HepG2 (cell line): ENCODE data around the gene HEXA. TPM values are rescaled to one million over a fixed set of nuclear protein-coding genes. Genes with fewer than 3 reads are reported as not detected.
"Not testable (repeated sequence)": the region's sequence is repeated elsewhere in the genome, so short reads cannot be mapped to it uniquely, and the experiment has no call there.

Experiments
- ATAC-seq: fragments of 200-7000 bp; cut with Tn5 transposase; 3 replicates; pipeline ENCODE4 v1.9.1; 2020; ENCODE audit warnings: mild to moderate bottlenecking, moderate library complexity
- BruUV-seq: library from RNA; stranded (reverse); fragments of 400-500 nt; replicated peaks from 2 replicates; lab custom pipeline; 2021; lab: Mats Ljungman, UMichigan
- CTCF ChIA-PET: fragments of 300-600 bp; formaldehyde crosslinking; extraction: SDS; loops from one replicate; lab custom pipeline; 2021; ENCODE audit warnings: low total read pairs, inconsistent platforms, low intra/inter-chr PET ratio; lab: Yijun Ruan, JAX
- POLR2A ChIA-PET: fragments of 350-600 bp; sonication (Branson Sonifier 250); formaldehyde crosslinking; loops from one replicate; lab custom pipeline; 2020; ENCODE audit warnings: antibody characterized with exemption, inconsistent platforms; lab: Yijun Ruan, JAX
- DNase-seq: peaks from one replicate; pipeline ENCODE4 v3.0.0-alpha.2; 2015; ENCODE audit warnings: low spot score
- FAIRE-seq: peaks from 3 replicates; lab custom pipeline; 2011; peaks lifted over from hg19 to GRCh38; lab: Jason Lieb, UNC
- H2AFZ ChIP-seq: one replicate; pipeline ENCODE4 v1.6.1; 2011; ENCODE audit warnings: low read length, inconsistent platforms
- H3K27ac ChIP-seq: fragments of 300-600 bp; 3 replicates; pipeline ENCODE4 v1.8.0; 2011; ENCODE audit warnings: mixed run types, mild to moderate bottlenecking, mixed read lengths, low read length, inconsistent platforms; ENCODE audit not compliant: insufficient read depth; ENCODE audit errors: extremely low read length
- H3K27me3 ChIP-seq, 2 experiments: fragments of 200-600 bp in 1 of 2; 2 replicates in 1 of 2; 3 replicates in 1 of 2; pipeline versions ENCODE4 v1.6.0 to v1.8.0; 2011; ENCODE audit warnings: low read length in 2 of 2, mild to moderate bottlenecking in 2 of 2, moderate library complexity in 2 of 2, inconsistent platforms in 1 of 2; ENCODE audit not compliant: insufficient read depth in 2 of 2, control insufficient read depth in 1 of 2
- H3K36me3 ChIP-seq, 2 experiments: fragments of 200-600 bp in 1 of 2; replicated peaks in 1 of 2; 2 replicates in 1 of 2; 3 replicates in 1 of 2; pipeline versions ENCODE4 v1.5.1 to v1.8.0; 2011; ENCODE audit warnings: low read length in 2 of 2, inconsistent platforms in 1 of 2; ENCODE audit not compliant: insufficient read depth in 2 of 2, control insufficient read depth in 1 of 2
- H3K4me1 ChIP-seq: 2 replicates; pipeline ENCODE4 v1.5.1; 2012; ENCODE audit warnings: low read length, inconsistent platforms; ENCODE audit not compliant: insufficient read depth
- H3K4me2 ChIP-seq: 2 replicates; pipeline ENCODE4 v1.6.0; 2011; ENCODE audit warnings: low read depth, low read length, inconsistent platforms
- H3K4me3 ChIP-seq, 3 experiments: fragments of 200-600 bp in 1 of 3; sonication (generic), shearing (Covaris generic) in 1 of 3; replicated peaks in 1 of 3; 2 replicates each; pipeline ENCODE4 v1.5.1; 2011 to 2016; ENCODE audit warnings: low read length in 3 of 3, inconsistent platforms in 2 of 3, low read depth in 2 of 3, mild to moderate bottlenecking in 2 of 3, control low read depth in 1 of 3, mixed read lengths in 1 of 3; ENCODE audit not compliant: insufficient read depth in 1 of 3
- H3K79me2 ChIP-seq: one replicate; pipeline ENCODE4 v1.6.1; 2011; ENCODE audit warnings: low read length, inconsistent platforms; ENCODE audit not compliant: insufficient read depth
- H3K9ac ChIP-seq: 2 replicates; pipeline ENCODE4 v1.6.0; 2011; ENCODE audit warnings: mild to moderate bottlenecking, low read depth, low read length, inconsistent platforms; ENCODE audit not compliant: insufficient read depth
- H3K9me3 ChIP-seq: 2 replicates; pipeline ENCODE4 v1.5.1; 2012; ENCODE audit warnings: mild to moderate bottlenecking, low read length
- H4K20me1 ChIP-seq: 2 replicates; pipeline ENCODE4 v1.6.0; 2011; ENCODE audit warnings: inconsistent platforms, mild to moderate bottlenecking, low read length, moderate library complexity; ENCODE audit not compliant: insufficient read depth
- ARID3A ChIP-seq: IDR thresholded peaks from 2 replicates; pipeline ENCODE4 v1.6.1; 2012; ENCODE audit warnings: low read depth, low read length, improper control_type of control experiment
- ATF7-NPFF ChIP-seq: sonication (generic); formaldehyde crosslinking; IDR thresholded peaks from 2 replicates; pipeline ENCODE4 v1.8.1; 2023; ENCODE audit warnings: mild to moderate bottlenecking, low read depth, missing genetic modification reagents, moderate library complexity
- HNF4A ChIP-seq: sonication (generic); formaldehyde crosslinking; IDR thresholded peaks from 2 replicates; pipeline ENCODE4 v1.4.0; 2020; ENCODE audit warnings: missing genetic modification reagents
- ZNF503 ChIP-seq: sonication (generic); formaldehyde crosslinking; IDR thresholded peaks from 2 replicates; pipeline ENCODE4 v1.4.0; 2020; ENCODE audit warnings: missing genetic modification reagents
- WGBS: methylation state at CpG from one replicate; pipeline ENCODE4 v1.1.6; 2017; ENCODE audit warnings: low lambda C conversion rate; 5-methylcytosine and 5-hydroxymethylcytosine counted together
- in situ Hi-C: cut with HindIII; loops from 2 replicates; pipeline ENCODE4 v1.10.0; 2017; ENCODE audit warnings: low pct_unique_long_range_greater_than_20kb; ENCODE audit not compliant: extremely low pct_ligation_motif_present
- intact Hi-C: fragments of 100-400 bp; cut with micrococcal nuclease; formaldehyde crosslinking; loops from one replicate; pipeline ENCODE4 v1.10.0; 2022; ENCODE audit not compliant: unreplicated experiment
- polyA plus RNA-seq, 8 experiments: library from polyadenylated mRNA; depleted of rRNA in 3 of 8; stranded (reverse) in 7 of 8; unstranded in 1 of 8; fragments of >200 nt; fragmentation: Illumina TruSeq in 4 of 8; extraction: Trizol in 4 of 8; gene quantifications; 2 replicates each; pipeline versions ENCODE4 v1.2.1 to v1.2.3, GENCODE V29; 2011 to 2016; ENCODE audit warnings: low read depth in 4 of 8, missing spikeins in 1 of 8, mixed read lengths in 1 of 8; ENCODE audit not compliant: insufficient read depth in 1 of 8
- total RNA-seq, 5 experiments: library from RNA; depleted of rRNA; stranded (reverse); fragments of >200 nt; fragmentation: Illumina TruSeq; extraction: Trizol; gene quantifications; 2 replicates each; pipeline ENCODE4 v1.2.3, GENCODE V29; 2016; ENCODE audit warnings: low read depth in 1 of 5
- TF ChIP-seq, protein P1 (sequence below): IDR thresholded peaks from 2 replicates; pipeline ENCODE4 v1.4.0; 2020; ENCODE audit warnings: mild to moderate bottlenecking, missing genetic modification reagents

Gene HEXA
- total and polyA plus RNA-seq, 2 of the 13 experiments (the other 11 are each of a cell fraction or from before 2014, with no cell fraction given): 106 to 219 TPM

GRCh38 chr15:72415304-72415703 is 39.5 kb upstream of the HEXA start (continued):
- TF ChIP-seq, protein P1, sequence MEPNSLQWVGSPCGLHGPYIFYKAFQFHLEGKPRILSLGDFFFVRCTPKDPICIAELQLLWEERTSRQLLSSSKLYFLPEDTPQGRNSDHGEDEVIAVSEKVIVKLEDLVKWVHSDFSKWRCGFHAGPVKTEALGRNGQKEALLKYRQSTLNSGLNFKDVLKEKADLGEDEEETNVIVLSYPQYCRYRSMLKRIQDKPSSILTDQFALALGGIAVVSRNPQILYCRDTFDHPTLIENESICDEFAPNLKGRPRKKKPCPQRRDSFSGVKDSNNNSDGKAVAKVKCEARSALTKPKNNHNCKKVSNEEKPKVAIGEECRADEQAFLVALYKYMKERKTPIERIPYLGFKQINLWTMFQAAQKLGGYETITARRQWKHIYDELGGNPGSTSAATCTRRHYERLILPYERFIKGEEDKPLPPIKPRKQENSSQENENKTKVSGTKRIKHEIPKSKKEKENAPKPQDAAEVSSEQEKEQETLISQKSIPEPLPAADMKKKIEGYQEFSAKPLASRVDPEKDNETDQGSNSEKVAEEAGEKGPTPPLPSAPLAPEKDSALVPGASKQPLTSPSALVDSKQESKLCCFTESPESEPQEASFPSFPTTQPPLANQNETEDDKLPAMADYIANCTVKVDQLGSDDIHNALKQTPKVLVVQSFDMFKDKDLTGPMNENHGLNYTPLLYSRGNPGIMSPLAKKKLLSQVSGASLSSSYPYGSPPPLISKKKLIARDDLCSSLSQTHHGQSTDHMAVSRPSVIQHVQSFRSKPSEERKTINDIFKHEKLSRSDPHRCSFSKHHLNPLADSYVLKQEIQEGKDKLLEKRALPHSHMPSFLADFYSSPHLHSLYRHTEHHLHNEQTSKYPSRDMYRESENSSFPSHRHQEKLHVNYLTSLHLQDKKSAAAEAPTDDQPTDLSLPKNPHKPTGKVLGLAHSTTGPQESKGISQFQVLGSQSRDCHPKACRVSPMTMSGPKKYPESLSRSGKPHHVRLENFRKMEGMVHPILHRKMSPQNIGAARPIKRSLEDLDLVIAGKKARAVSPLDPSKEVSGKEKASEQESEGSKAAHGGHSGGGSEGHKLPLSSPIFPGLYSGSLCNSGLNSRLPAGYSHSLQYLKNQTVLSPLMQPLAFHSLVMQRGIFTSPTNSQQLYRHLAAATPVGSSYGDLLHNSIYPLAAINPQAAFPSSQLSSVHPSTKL (CRISPR knock-in tag): peak; percentile 43; the same call in 1 of the 2 replicates
- TF ChIP-seq ARID3A (peak; percentile 56; the same call in 1 of the 2 replicates), ATF7-NPFF (no peak), HNF4A (0 out of 2 replicates have a peak, but pooled peaks have one; percentile 32), ZNF503 (CRISPR knock-in tag) (no peak)

- H3K4me2 ChIP-seq, H3K9ac ChIP-seq, FAIRE-seq, in situ Hi-C loops, intact Hi-C loops, POLR2A ChIA-PET, H4K20me1 ChIP-seq, H2AFZ ChIP-seq, H3K36me3 ChIP-seq, H3K79me2 ChIP-seq, CTCF ChIA-PET, BruUV-seq, H3K27me3 ChIP-seq, DNase-seq, H3K4me3 ChIP-seq, ATAC-seq, H3K9me3 ChIP-seq, H3K27ac ChIP-seq: not testable (repeated sequence)
- H3K4me1 ChIP-seq: peaks cover 14% of the 10 kb centered on the region
- WGBS: 42% methylated on average over 3 of the region's 3 CpGs
Measured at GRCh38 chr15:72413337-72413736, 37.5 kb upstream of the HEXA start.
